K562 (cell line): ENCODE data around the gene PNKD. TPM values are rescaled to one million over a fixed set of nuclear protein-coding genes. Genes with fewer than 3 reads are reported as not detected.

Source experiments
- BACH1 ChIP-seq: fragments of 200-800 bp; sonication (Bioruptor generic); IDR thresholded peaks from 2 replicates; pipeline ENCODE4 v1.6.1; 2016; ENCODE audit warnings: missing genetic modification characterization, missing compliant biosample characterization
- BCOR ChIP-seq: fragments of 450-650 bp; IDR thresholded peaks from 2 replicates; pipeline ENCODE4 v1.6.1; 2016
- BRD9 ChIP-seq: fragments of 450-650 bp; IDR thresholded peaks from 2 replicates; pipeline ENCODE4 v1.6.1; 2018; ENCODE audit warnings: low read depth; ENCODE audit not compliant: partially characterized antibody
- CREBBP ChIP-seq: IDR thresholded peaks from one replicate; pipeline ENCODE4 v1.6.1; 2012; ENCODE audit warnings: low read depth, mild to moderate bottlenecking, control low read depth, inconsistent platforms, low read length
- KDM2B ChIP-seq: fragments of 250-450 bp; sonication (Bioruptor Pico); IDR thresholded peaks from 2 replicates; pipeline ENCODE4 v1.8.0; 2021; ENCODE audit warnings: mild to moderate bottlenecking, moderate library complexity
- KDM5B ChIP-seq: fragments of 200-600 bp; sonication (generic); IDR thresholded peaks from 2 replicates; pipeline ENCODE4 v1.6.1; 2012; ENCODE audit warnings: low read depth, mild to moderate bottlenecking, moderate library complexity, low read length, control low read depth, inconsistent platforms; ENCODE audit not compliant: insufficient replicate concordance
- MITF ChIP-seq: IDR thresholded peaks from 2 replicates; pipeline ENCODE4 v1.6.1; 2014; ENCODE audit warnings: antibody characterized with exemption
- NBN ChIP-seq: fragments of 450-650 bp; IDR thresholded peaks from 2 replicates; pipeline ENCODE4 v1.6.1; 2016; ENCODE audit warnings: low read depth, mild to moderate bottlenecking
- POLR2B ChIP-seq: fragments of 450-650 bp; IDR thresholded peaks from 2 replicates; pipeline ENCODE4 v1.6.1; 2018; ENCODE audit warnings: low read depth; ENCODE audit not compliant: partially characterized antibody
- SIX5 ChIP-seq, 2 experiments: IDR thresholded peaks; 2 replicates each; pipeline ENCODE4 v1.6.1; 2011; ENCODE audit warnings: low read length in 2 of 2, borderline replicate concordance in 1 of 2, low read depth in 1 of 2, mild to moderate bottlenecking in 1 of 2, moderate library complexity in 1 of 2; ENCODE audit not compliant: insufficient read depth in 1 of 2
- STAG1 ChIP-seq: sonication (generic); formaldehyde crosslinking; IDR thresholded peaks from 2 replicates; pipeline ENCODE4 v1.5.0; 2020; ENCODE audit warnings: missing genetic modification reagents, borderline replicate concordance
- TFAM ChIP-seq: fragments of 250-450 bp; sonication (Bioruptor Pico); conservative IDR thresholded peaks from 2 replicates; pipeline ENCODE4 v1.5.0; 2021; ENCODE audit warnings: mild to moderate bottlenecking, moderate library complexity
- XRCC5 ChIP-seq: fragments of 200-400 bp; formaldehyde crosslinking; IDR thresholded peaks from 2 replicates; pipeline ENCODE4 v1.6.1; 2017; ENCODE audit warnings: low read depth, mild to moderate bottlenecking, low read length
- ZBTB12 ChIP-seq: fragments of 250-450 bp; sonication (Bioruptor Pico); IDR thresholded peaks from 2 replicates; pipeline ENCODE4 v1.4.0; 2020
- ZC3H4 ChIP-seq: sonication (generic); formaldehyde crosslinking; IDR thresholded peaks from 2 replicates; pipeline ENCODE4 v1.9.0; 2021; ENCODE audit warnings: missing genetic modification reagents, borderline replicate concordance
- ZFP1 ChIP-seq: fragments of 450-650 bp; formaldehyde crosslinking; IDR thresholded peaks from 2 replicates; pipeline ENCODE4 v1.4.0; 2020; ENCODE audit warnings: mild to moderate bottlenecking, mixed read lengths
- ZNF280A ChIP-seq: fragments of 450-650 bp; IDR thresholded peaks from 2 replicates; pipeline ENCODE4 v1.6.1; 2018; ENCODE audit warnings: mild to moderate bottlenecking, low read depth; ENCODE audit not compliant: partially characterized antibody
- ZNF384 ChIP-seq: IDR thresholded peaks from 2 replicates; pipeline ENCODE4 v1.6.1; 2012; ENCODE audit warnings: low read depth, low read length, improper control_type of control experiment
- polyA plus RNA-seq, 8 experiments: library from polyadenylated mRNA; depleted of rRNA in 4 of 8; stranded (reverse) in 5 of 8; unstranded in 3 of 8; fragments of >200 nt; fragmentation: Nextera tagmentation in 2 of 8; fragmentation: Illumina TruSeq in 1 of 8; extraction: Ambion mirVana in 2 of 8; extraction: Trizol in 1 of 8; gene quantifications; 2 replicates each; pipeline versions ENCODE4 v1.2.1 to v1.2.3, GENCODE V29; 2011 to 2014; ENCODE audit warnings: inconsistent platforms in 1 of 8, missing spikeins in 1 of 8
- total RNA-seq, 7 experiments: library from RNA; depleted of rRNA in 6 of 7; stranded (reverse); fragments of >200 nt in 6 of 7; fragmentation: Illumina TruSeq in 2 of 7; extraction: Trizol in 2 of 7; gene quantifications; 2 replicates each; pipeline versions ENCODE4 v1.2.1 to v1.2.3, GENCODE V29; 2011 to 2021; ENCODE audit warnings: low replicate concordance in 1 of 7
- TF ChIP-seq, protein P1 (sequence below): fragments of 450-650 bp; formaldehyde crosslinking; IDR thresholded peaks from 2 replicates; pipeline ENCODE4 v1.4.0; 2020; ENCODE audit warnings: mild to moderate bottlenecking, moderate library complexity
- TF ChIP-seq, protein P2 (sequence below): fragments of 250-450 bp; sonication (Bioruptor Pico); IDR thresholded peaks from 2 replicates; pipeline ENCODE4 v1.9.0; 2021; ENCODE audit warnings: mild to moderate bottlenecking
- TF ChIP-seq, protein P3 (sequence below): sonication (generic); formaldehyde crosslinking; IDR thresholded peaks from 2 replicates; pipeline ENCODE4 v1.8.0; 2022; ENCODE audit warnings: missing genetic modification reagents, mild to moderate bottlenecking, borderline replicate concordance

Gene PNKD
- total and polyA plus RNA-seq, 9 of the 15 experiments (the other 6 are each of a cell fraction or from before 2014, with no cell fraction given): 26.0 to 105 (median 60.1) TPM

GRCh38 chr2:218286570-218287459 is 16.5 kb downstream of the PNKD start (continued):
- TF ChIP-seq ZNF384: no peak
- TF ChIP-seq ZNF280A: no peak
- TF ChIP-seq BACH1 (tag): no peak
- TF ChIP-seq, protein P1, sequence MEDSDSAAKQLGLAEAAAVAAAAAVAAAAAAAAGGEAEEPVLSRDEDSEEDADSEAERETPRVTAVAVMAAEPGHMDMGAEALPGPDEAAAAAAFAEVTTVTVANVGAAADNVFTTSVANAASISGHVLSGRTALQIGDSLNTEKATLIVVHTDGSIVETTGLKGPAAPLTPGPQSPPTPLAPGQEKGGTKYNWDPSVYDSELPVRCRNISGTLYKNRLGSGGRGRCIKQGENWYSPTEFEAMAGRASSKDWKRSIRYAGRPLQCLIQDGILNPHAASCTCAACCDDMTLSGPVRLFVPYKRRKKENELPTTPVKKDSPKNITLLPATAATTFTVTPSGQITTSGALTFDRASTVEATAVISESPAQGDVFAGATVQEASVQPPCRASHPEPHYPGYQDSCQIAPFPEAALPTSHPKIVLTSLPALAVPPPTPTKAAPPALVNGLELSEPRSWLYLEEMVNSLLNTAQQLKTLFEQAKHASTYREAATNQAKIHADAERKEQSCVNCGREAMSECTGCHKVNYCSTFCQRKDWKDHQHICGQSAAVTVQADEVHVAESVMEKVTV (CRISPR knock-in tag): no peak
- TF ChIP-seq CREBBP: no peak
- no peak for TF ChIP-seq NBN
- TF ChIP-seq, protein P2, sequence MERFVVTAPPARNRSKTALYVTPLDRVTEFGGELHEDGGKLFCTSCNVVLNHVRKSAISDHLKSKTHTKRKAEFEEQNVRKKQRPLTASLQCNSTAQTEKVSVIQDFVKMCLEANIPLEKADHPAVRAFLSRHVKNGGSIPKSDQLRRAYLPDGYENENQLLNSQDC (CRISPR knock-in tag): no peak
- TF ChIP-seq TFAM (CRISPR knock-in tag): no peak
- no peak for TF ChIP-seq ZFP1
- no peak for TF ChIP-seq BCOR
- peak; percentile 13; the same call in 1 of the 2 replicates for TF ChIP-seq MITF
- TF ChIP-seq XRCC5: no peak
- TF ChIP-seq ZBTB12 (CRISPR knock-in tag): no peak
- peak; percentile 79 for TF ChIP-seq KDM5B
- no peak for TF ChIP-seq SIX5 (IDR thresholded peaks at IDR 0.05; ENCODE audit: borderline replicate concordance in 1 of 2, insufficient read depth in 1 of 2, low read depth in 1 of 2, low read length in 2 of 2)
- TF ChIP-seq STAG1: no peak
- no peak for TF ChIP-seq BRD9
- TF ChIP-seq, protein P3, sequence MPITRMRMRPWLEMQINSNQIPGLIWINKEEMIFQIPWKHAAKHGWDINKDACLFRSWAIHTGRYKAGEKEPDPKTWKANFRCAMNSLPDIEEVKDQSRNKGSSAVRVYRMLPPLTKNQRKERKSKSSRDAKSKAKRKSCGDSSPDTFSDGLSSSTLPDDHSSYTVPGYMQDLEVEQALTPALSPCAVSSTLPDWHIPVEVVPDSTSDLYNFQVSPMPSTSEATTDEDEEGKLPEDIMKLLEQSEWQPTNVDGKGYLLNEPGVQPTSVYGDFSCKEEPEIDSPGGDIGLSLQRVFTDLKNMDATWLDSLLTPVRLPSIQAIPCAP (CRISPR knock-in tag): no peak
- no peak for TF ChIP-seq ZC3H4 (CRISPR knock-in tag)
- no peak for TF ChIP-seq KDM2B (CRISPR knock-in tag)
- TF ChIP-seq POLR2B: no peak
